K562 (cell line): ENCODE results near the gene MYO3B. TPM values are rescaled to one million over a fixed set of nuclear protein-coding genes. Genes with fewer than 3 reads are reported as not detected.
A peak's percentile ranks its signal among the peaks of the same experiment; 100 is the strongest.

Experiments used
- ARID2 ChIP-seq: fragments of 450-650 bp; IDR thresholded peaks from 2 replicates; pipeline ENCODE4 v1.6.1; 2017; ENCODE audit warnings: antibody characterized with exemption, mild to moderate bottlenecking
- FOXJ3 ChIP-seq: sonication (generic); formaldehyde crosslinking; IDR thresholded peaks from 2 replicates; pipeline ENCODE4 v1.4.0; 2020; ENCODE audit warnings: mild to moderate bottlenecking, missing genetic modification reagents
- KAT7 ChIP-seq: sonication (generic); formaldehyde crosslinking; IDR thresholded peaks from 2 replicates; pipeline ENCODE4 v1.8.0; 2022; ENCODE audit warnings: missing genetic modification reagents, mild to moderate bottlenecking, borderline replicate concordance
- LCOR ChIP-seq: sonication (generic); formaldehyde crosslinking; IDR thresholded peaks from 2 replicates; pipeline ENCODE4 v1.8.0; 2022; ENCODE audit warnings: mild to moderate bottlenecking, missing genetic modification reagents
- MECOM ChIP-seq: fragments of 250-450 bp; sonication (Bioruptor Pico); IDR thresholded peaks from 2 replicates; pipeline ENCODE4 v1.8.0; 2022; ENCODE audit warnings: inconsistent platforms
- POLR2AphosphoS5 ChIP-seq: IDR thresholded peaks from 2 replicates; pipeline ENCODE4 v1.6.1; 2011; ENCODE audit warnings: mild to moderate bottlenecking, low read depth, low read length, moderate library complexity; ENCODE audit not compliant: control insufficient read depth, insufficient read depth
- POLR2G ChIP-seq: fragments of 200-400 bp; formaldehyde crosslinking; IDR thresholded peaks from 2 replicates; pipeline ENCODE4 v1.6.1; 2017; ENCODE audit warnings: low read depth, mild to moderate bottlenecking, antibody characterized with exemption, low read length, moderate library complexity
- SMARCC2 ChIP-seq: fragments of 450-650 bp; IDR thresholded peaks from 2 replicates; pipeline ENCODE4 v1.6.1; 2017; ENCODE audit warnings: antibody characterized with exemption, moderate library complexity, mild to moderate bottlenecking, low read depth
- TBP ChIP-seq: optimal IDR thresholded peaks from 2 replicates; pipeline ENCODE3; 2011; ENCODE audit warnings: low read depth, low read length, improper control_type of control experiment
- TEAD1 ChIP-seq, 2 experiments: fragments of 450-650 bp in 1 of 2; sonication (generic) in 1 of 2; formaldehyde crosslinking; IDR thresholded peaks; 2 replicates each; pipeline versions ENCODE4 v1.4.0 to v1.8.0; 2020 to 2022; ENCODE audit warnings: mild to moderate bottlenecking in 2 of 2, missing genetic modification reagents in 1 of 2
- WHSC1 ChIP-seq: IDR thresholded peaks from one replicate; pipeline ENCODE4 v1.6.1; 2012; ENCODE audit warnings: low read length, control low read depth, inconsistent platforms
- ZBTB40 ChIP-seq, 2 experiments: fragments of 450-650 bp in 1 of 2; sonication (generic) in 1 of 2; formaldehyde crosslinking in 1 of 2; IDR thresholded peaks; 2 replicates each; pipeline versions ENCODE4 v1.7.1 to v1.9.0; 2016 to 2022; ENCODE audit warnings: inconsistent platforms in 1 of 2, mild to moderate bottlenecking in 1 of 2, missing genetic modification reagents in 1 of 2
- ZBTB49 ChIP-seq: sonication (generic); formaldehyde crosslinking; IDR thresholded peaks from 2 replicates; pipeline ENCODE4 v1.8.0; 2022; ENCODE audit warnings: missing genetic modification reagents, mild to moderate bottlenecking, borderline replicate concordance
- ZC3H11A ChIP-seq: IDR thresholded peaks from 2 replicates; pipeline ENCODE4 v1.6.1; 2012; ENCODE audit warnings: low read depth, low read length, improper control_type of control experiment
- ZFP36 ChIP-seq: fragments of 150-350 bp; IDR thresholded peaks from 2 replicates; pipeline ENCODE4 v1.6.1; 2018; ENCODE audit warnings: low read length, low read depth; ENCODE audit not compliant: partially characterized antibody
- ZNF561 ChIP-seq: fragments of 450-650 bp; formaldehyde crosslinking; conservative IDR thresholded peaks from 2 replicates; pipeline ENCODE4 v1.4.0; 2020; ENCODE audit warnings: mild to moderate bottlenecking, moderate library complexity
- ZNF76 ChIP-seq: fragments of 250-450 bp; sonication (Bioruptor Pico); IDR thresholded peaks from 2 replicates; pipeline ENCODE4 v1.4.0; 2020; ENCODE audit warnings: mild to moderate bottlenecking, moderate library complexity, borderline replicate concordance
- ZSCAN32 ChIP-seq: fragments of 450-650 bp; formaldehyde crosslinking; IDR thresholded peaks from 2 replicates; pipeline ENCODE4 v1.4.0; 2020; ENCODE audit warnings: mild to moderate bottlenecking, moderate library complexity
- polyA plus RNA-seq, 8 experiments: library from polyadenylated mRNA; depleted of rRNA in 4 of 8; stranded (reverse) in 5 of 8; unstranded in 3 of 8; fragments of >200 nt; fragmentation: Nextera tagmentation in 2 of 8; fragmentation: Illumina TruSeq in 1 of 8; extraction: Ambion mirVana in 2 of 8; extraction: Trizol in 1 of 8; gene quantifications; 2 replicates each; pipeline versions ENCODE4 v1.2.1 to v1.2.3, GENCODE V29; 2011 to 2014; ENCODE audit warnings: inconsistent platforms in 1 of 8, missing spikeins in 1 of 8
- total RNA-seq, 7 experiments: library from RNA; depleted of rRNA in 6 of 7; stranded (reverse); fragments of >200 nt in 6 of 7; fragmentation: Illumina TruSeq in 2 of 7; extraction: Trizol in 2 of 7; gene quantifications; 2 replicates each; pipeline versions ENCODE4 v1.2.1 to v1.2.3, GENCODE V29; 2011 to 2021; ENCODE audit warnings: low replicate concordance in 1 of 7

Gene MYO3B
- total and polyA plus RNA-seq, 9 of the 15 experiments (the other 6 are each of a cell fraction or from before 2014, with no cell fraction given), result 2.7 to 6.5 (median 3.6) TPM

- TF ChIP-seq ZBTB40 (IDR thresholded peaks at IDR 0.05), result no peak
- no peak for TF ChIP-seq ZBTB40 (CRISPR knock-in tag; IDR thresholded peaks at IDR 0.05)
- peak; percentile 81 for TF ChIP-seq ARID2
- TF ChIP-seq WHSC1, result no peak
- no peak for TF ChIP-seq SMARCC2
- no peak for TF ChIP-seq POLR2AphosphoS5
- no peak for TF ChIP-seq ZC3H11A
- no peak for TF ChIP-seq ZFP36
- peak; percentile 73; the same call in 1 of the 2 replicates for TF ChIP-seq ZNF76 (CRISPR knock-in tag)
- no peak for TF ChIP-seq POLR2G
- no peak for TF ChIP-seq ZBTB49
- TF ChIP-seq KAT7 (CRISPR knock-in tag), result 0 out of 2 replicates have a peak, but pooled peaks have one; percentile 31
- peak; percentile 86 for TF ChIP-seq LCOR (CRISPR knock-in tag)
- 0 out of 2 replicates have a peak, but pooled peaks have one; percentile 40 for TF ChIP-seq MECOM (CRISPR knock-in tag)
- no peak for TF ChIP-seq ZNF561
- TF ChIP-seq FOXJ3 (CRISPR knock-in tag), result no peak
- peak in 1 of 2 experiments; percentile 50; a peak in 1 of 4 replicates for TF ChIP-seq TEAD1 (CRISPR knock-in tag; IDR thresholded peaks at IDR 0.05)
- no peak for TF ChIP-seq ZSCAN32
- no peak for TF ChIP-seq TBP
Observed at GRCh38 chr2:170324640-170325046, 146.7 kb downstream of the MYO3B start (continued).
